CD8-positive, alpha-beta memory T cell (primary cell): Measurements from ENCODE around the gene ZNF839. TPM values are rescaled to one million over a fixed set of nuclear protein-coding genes. Genes with fewer than 3 reads are reported as not detected.

Experiments used
- CTCF ChIA-PET: fragments of 350-600 bp; sonication (Branson Sonifier 250); formaldehyde crosslinking; loops from one replicate; lab custom pipeline; 2021; ENCODE audit warnings: antibody characterized with exemption; lab: Charles Lee
- POLR2A ChIA-PET: fragments of 350-600 bp; sonication (Branson Sonifier 250); formaldehyde crosslinking; loops from one replicate; lab custom pipeline; 2021; ENCODE audit warnings: antibody characterized with exemption; lab: Charles Lee
- DNase-seq, 5 donors: peaks; one replicate each; pipeline versions ENCODE4 v3.0.0 to v3.0.0-alpha.2; 2020 to 2022; ENCODE audit warnings: mixed read lengths in 1 of 5
- H3K27ac ChIP-seq: one replicate; pipeline ENCODE4 v1.7.0; 2013; ENCODE audit warnings: low read depth, mild to moderate bottlenecking, low read length, moderate library complexity
- H3K27me3 ChIP-seq: 2 replicates; pipeline ENCODE4 v1.7.0; 2013; ENCODE audit warnings: low read length, mild to moderate bottlenecking; ENCODE audit not compliant: insufficient read depth, poor library complexity, severe bottlenecking
- H3K36me3 ChIP-seq: 2 replicates; pipeline ENCODE4 v1.7.0; 2013; ENCODE audit warnings: mild to moderate bottlenecking, low read length, moderate library complexity; ENCODE audit not compliant: insufficient read depth
- H3K4me1 ChIP-seq: 2 replicates; pipeline ENCODE4 v1.7.0; 2013; ENCODE audit warnings: mild to moderate bottlenecking, low read length, moderate library complexity; ENCODE audit not compliant: insufficient read depth
- H3K4me3 ChIP-seq: 2 replicates; pipeline ENCODE4 v1.7.0; 2013; ENCODE audit warnings: mild to moderate bottlenecking, low read length
- H3K9me3 ChIP-seq: 2 replicates; pipeline ENCODE4 v1.7.0; 2013; ENCODE audit warnings: mild to moderate bottlenecking, low read length
- H3K27ac Mint-ChIP-seq, 8 donors: one replicate each; pipeline ENCODE4 v1.8.0; 2020 to 2021; ENCODE audit warnings: mixed read lengths in 8 of 8, mild to moderate bottlenecking in 6 of 8, inconsistent platforms in 3 of 8, moderate library complexity in 3 of 8
- H3K27me3 Mint-ChIP-seq, 2 donors: one replicate each; pipeline ENCODE4 v1.8.0; 2020 to 2021; ENCODE audit warnings: mixed read lengths in 2 of 2, mild to moderate bottlenecking in 1 of 2, moderate library complexity in 1 of 2
- H3K36me3 Mint-ChIP-seq, 3 donors: one replicate each; pipeline ENCODE4 v1.8.0; 2020 to 2021; ENCODE audit warnings: mixed read lengths in 3 of 3, inconsistent platforms in 1 of 3, mild to moderate bottlenecking in 1 of 3
- H3K4me1 Mint-ChIP-seq, 3 donors: one replicate each; pipeline ENCODE4 v1.8.0; 2020 to 2021; ENCODE audit warnings: mixed read lengths in 3 of 3, inconsistent platforms in 1 of 3, mild to moderate bottlenecking in 1 of 3
- H3K4me3 Mint-ChIP-seq, 7 donors: one replicate each; pipeline ENCODE4 v1.8.0; 2020 to 2021; ENCODE audit warnings: mixed read lengths in 7 of 7, mild to moderate bottlenecking in 6 of 7, moderate library complexity in 4 of 7, inconsistent platforms in 2 of 7
- H3K9me3 Mint-ChIP-seq, 5 donors: one replicate each; pipeline ENCODE4 v1.8.0; 2020 to 2022; ENCODE audit warnings: mixed read lengths in 5 of 5, mild to moderate bottlenecking in 3 of 5, moderate library complexity in 2 of 5, inconsistent platforms in 1 of 5
- polyA plus RNA-seq: library from polyadenylated mRNA; unstranded; fragments of 300-500 nt; fragmentation: Illumina TruSeq; gene quantifications from one replicate; pipeline ENCODE4 v1.2.3, GENCODE V29; 2021
- total RNA-seq, 2 experiments: library from RNA; stranded (reverse); gene quantifications; one replicate each; pipeline ENCODE4 v1.2.3, GENCODE V29; 2021

The ZNF839 gene
- total RNA-seq (10 to 100 TPM; 12.9 to 14.0 TPM), polyA plus RNA-seq (7.2 TPM)

GRCh38 chr14:102319351-102320032 lies at the start of gene ZNF839:
Gene ZNF839 (plus strand): TSS chr14:102319746. CDS start chr14:102319766, 20 bp downstream.
- H3K4me1 ChIP-seq, result peaks cover 37% of the 10 kb centered on the region
- H3K36me3 ChIP-seq, result no peaks in the 10 kb centered on the region
- Mint-ChIP-seq H3K36me3 (peaks cover 0 to 20% (median 2%) of the 10 kb centered on the region in 3 donors), H3K4me1 (peaks cover 39 to 68% (median 64%) of the 10 kb centered on the region in 3 donors), H3K27ac (peak within 1 kb of the TSS; percentile 98 to 100 (median 99)), H3K4me3 (peak within 1 kb of the TSS; percentile 94 to 99 (median 96)), H3K27me3 (peaks cover 0 to 8% of the 10 kb centered on the region in 2 donors), H3K9me3 (peaks cover 0 to 3% (median 0%) of the 10 kb centered on the region in 5 donors)
- H3K27ac ChIP-seq, result peak within 1 kb of the TSS; percentile 88
- peak; percentile 88 to 95 (median 91) for DNase-seq
- ChIA-PET POLR2A (interaction anchor here (0.6 to 1.4 kb wide), 2 partner anchors 43 to 879 kb away, joined by 3 to 7 read pairs; partner anchors contain the start of genes CINP and TECPR2), CTCF (interaction anchor here (0.8 to 5.7 kb wide), 3 partner anchors 11 to 15 kb away, joined by 4 to 79 read pairs (median 9); partner anchors contain the start of gene MOK)
- no peaks in the 10 kb centered on the region for H3K27me3 ChIP-seq
- peak within 1 kb of the TSS; percentile 71 for H3K4me3 ChIP-seq
- no peaks in the 10 kb centered on the region for H3K9me3 ChIP-seq

GRCh38 chr14:102272392-102272791 lies 47.2 kb upstream of the ZNF839 start:
- no peaks in the 10 kb centered on the region for H3K27me3 ChIP-seq
- H3K36me3 ChIP-seq, result no peaks in the 10 kb centered on the region
- no peak overlapping the region for H3K4me3 Mint-ChIP-seq
- no peak for DNase-seq
- no peak overlapping the region for H3K4me3 ChIP-seq
- H3K4me1 Mint-ChIP-seq, result no peaks in the 10 kb centered on the region
- no peaks in the 10 kb centered on the region for H3K36me3 Mint-ChIP-seq
- H3K27ac ChIP-seq, result no peak overlapping the region
- H3K27ac Mint-ChIP-seq, result no peak overlapping the region
- no peaks in the 10 kb centered on the region for H3K9me3 Mint-ChIP-seq
- POLR2A ChIA-PET, result no interaction called here
- no peaks in the 10 kb centered on the region for H3K9me3 ChIP-seq
- no peaks in the 10 kb centered on the region for H3K4me1 ChIP-seq
- peaks cover 0 to 1% of the 10 kb centered on the region in 2 donors for H3K27me3 Mint-ChIP-seq
- CTCF ChIA-PET, result no interaction called here

- no peak overlapping the region for H3K27ac ChIP-seq
- CTCF ChIA-PET, result no interaction called here
- H3K36me3 ChIP-seq, result no peaks in the 10 kb centered on the region
- no peak overlapping the region for H3K4me3 Mint-ChIP-seq
- DNase-seq, result no peak
- no peaks in the 10 kb centered on the region for H3K36me3 Mint-ChIP-seq
- no peaks in the 10 kb centered on the region for H3K9me3 Mint-ChIP-seq
- no peak overlapping the region for H3K4me3 ChIP-seq
- no peaks in the 10 kb centered on the region for H3K9me3 ChIP-seq
- POLR2A ChIA-PET, result no interaction called here
- H3K27me3 Mint-ChIP-seq, result no peaks in the 10 kb centered on the region
- no peaks in the 10 kb centered on the region for H3K4me1 ChIP-seq
- H3K27me3 ChIP-seq, result no peaks in the 10 kb centered on the region
- no peaks in the 10 kb centered on the region for H3K4me1 Mint-ChIP-seq
- H3K27ac Mint-ChIP-seq, result no peak overlapping the region
These were observed 43.7 kb upstream of the ZNF839 start for GRCh38 chr14:102275866-102276265.

GRCh38 chr14:102277874-102278630 lies 41.5 kb upstream of the ZNF839 start:
- no peaks in the 10 kb centered on the region for H3K9me3 Mint-ChIP-seq
- Histone ChIP-seq H3K4me3 (no peak overlapping the region), H3K27me3 (no peaks in the 10 kb centered on the region), H3K36me3 (no peaks in the 10 kb centered on the region), H3K4me1 (no peaks in the 10 kb centered on the region), H3K27ac (no peak overlapping the region), H3K9me3 (no peaks in the 10 kb centered on the region)
- H3K36me3 Mint-ChIP-seq, result no peaks in the 10 kb centered on the region
- no peak overlapping the region for H3K4me3 Mint-ChIP-seq
- CTCF ChIA-PET, result no interaction called here
- H3K27me3 Mint-ChIP-seq, result no peaks in the 10 kb centered on the region
- no peak overlapping the region for H3K27ac Mint-ChIP-seq
- H3K4me1 Mint-ChIP-seq, result no peaks in the 10 kb centered on the region
- DNase-seq, result no peak
- POLR2A ChIA-PET, result no interaction called here

GRCh38 chr14:102278631-102278935 lies 41.0 kb upstream of the ZNF839 start:
- no peaks in the 10 kb centered on the region for H3K36me3 Mint-ChIP-seq
- no peak overlapping the region for H3K27ac ChIP-seq
- no peak overlapping the region for H3K27ac Mint-ChIP-seq

GRCh38 chr14:102279282-102279681 lies 40.3 kb upstream of the ZNF839 start:
- no peaks in the 10 kb centered on the region for H3K4me1 ChIP-seq
- H3K27me3 ChIP-seq, result no peaks in the 10 kb centered on the region
- no peaks in the 10 kb centered on the region for H3K9me3 Mint-ChIP-seq
- no peak overlapping the region for H3K27ac Mint-ChIP-seq
- no peak for DNase-seq
- H3K4me3 ChIP-seq, result no peak overlapping the region
- no peaks in the 10 kb centered on the region for H3K27me3 Mint-ChIP-seq
- H3K4me1 Mint-ChIP-seq, result no peaks in the 10 kb centered on the region
- H3K4me3 Mint-ChIP-seq, result no peak overlapping the region
- no peaks in the 10 kb centered on the region for H3K36me3 Mint-ChIP-seq
- no peak overlapping the region for H3K27ac ChIP-seq
- H3K36me3 ChIP-seq, result no peaks in the 10 kb centered on the region
- ChIA-PET CTCF (no interaction called here), POLR2A (no interaction called here)
- H3K9me3 ChIP-seq, result no peaks in the 10 kb centered on the region

More at GRCh38 chr14:102278631-102278935, 41.0 kb upstream of the ZNF839 start:
- H3K4me3 Mint-ChIP-seq, result no peak overlapping the region
- H3K4me1 ChIP-seq, result no peaks in the 10 kb centered on the region
- CTCF ChIA-PET, result no interaction called here
- DNase-seq, result no peak
- POLR2A ChIA-PET, result no interaction called here
- H3K4me3 ChIP-seq, result no peak overlapping the region
- H3K36me3 ChIP-seq, result no peaks in the 10 kb centered on the region
- no peaks in the 10 kb centered on the region for H3K4me1 Mint-ChIP-seq
- H3K9me3 Mint-ChIP-seq, result no peaks in the 10 kb centered on the region
- no peaks in the 10 kb centered on the region for H3K9me3 ChIP-seq
- H3K27me3 Mint-ChIP-seq, result no peaks in the 10 kb centered on the region
- H3K27me3 ChIP-seq, result no peaks in the 10 kb centered on the region

- no peak overlapping the region for H3K27ac Mint-ChIP-seq
- no peak overlapping the region for H3K27ac ChIP-seq
- ChIA-PET POLR2A (no interaction called here), CTCF (no interaction called here)
- H3K9me3 Mint-ChIP-seq, result no peaks in the 10 kb centered on the region
- H3K27me3 Mint-ChIP-seq, result no peaks in the 10 kb centered on the region
- H3K4me3 ChIP-seq, result no peak overlapping the region
- no peaks in the 10 kb centered on the region for H3K4me1 Mint-ChIP-seq
- H3K9me3 ChIP-seq, result no peaks in the 10 kb centered on the region
- no peaks in the 10 kb centered on the region for H3K4me1 ChIP-seq
- no peaks in the 10 kb centered on the region for H3K36me3 Mint-ChIP-seq
- H3K36me3 ChIP-seq, result no peaks in the 10 kb centered on the region
- DNase-seq, result no peak
- no peak overlapping the region for H3K4me3 Mint-ChIP-seq
- no peaks in the 10 kb centered on the region for H3K27me3 ChIP-seq
These were observed 39.7 kb upstream of the ZNF839 start for GRCh38 chr14:102279688-102280348.
